ENCODE data around the gene SLIT3.

DNA sequence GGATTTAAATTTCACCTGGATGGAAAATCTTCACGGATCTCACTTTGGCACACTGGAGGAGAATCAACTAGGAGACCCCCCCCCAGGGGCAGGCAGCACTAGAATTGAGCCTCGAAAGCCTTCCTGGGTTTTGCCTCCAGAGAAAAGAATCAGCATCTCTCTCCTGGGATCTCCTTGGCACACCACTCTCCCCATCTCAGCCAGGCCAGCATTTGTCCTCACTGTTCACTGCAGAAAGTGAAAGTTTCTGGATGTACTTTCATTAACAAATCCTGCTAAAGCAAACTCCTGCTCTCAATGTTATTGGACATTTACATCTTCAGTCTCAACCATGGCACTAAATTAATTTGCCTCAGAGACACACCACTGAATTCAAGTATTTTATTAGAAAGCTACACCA lies 312.2 kb downstream of the SLIT3 start:
- TF ChIP-seq CEBPB (IDR thresholded peaks at IDR 0.05; ENCODE audit: low read depth) (no peak), CTCF (IDR thresholded peaks at IDR 0.05 in 2 of 3, conservative IDR thresholded peaks at IDR 0.05 in 1 of 3; ENCODE audit: borderline replicate concordance in 1 of 3, insufficient read depth in 1 of 3, low read depth in 2 of 3, low read length in 2 of 3) (no peak), MAX (IDR thresholded peaks at IDR 0.05) (no peak), ZNF274 (IDR thresholded peaks at IDR 0.05; ENCODE audit: low read depth, low read length) (no peak), EZH2phosphoT487 (IDR thresholded peaks at IDR 0.05; ENCODE audit: borderline replicate concordance) (no peak), REST (IDR thresholded peaks at IDR 0.05; ENCODE audit: low read depth) (no peak), EZH2 (IDR thresholded peaks at IDR 0.05) (no peak), POLR2AphosphoS5 (IDR thresholded peaks at IDR 0.05; ENCODE audit: low read depth, low read length) (no peak)

Data from HCT116 (cell line).